Endothelial cell of umbilical vein (primary cell): ENCODE results near the gene MEOX2. TPM values are rescaled to one million over a fixed set of nuclear protein-coding genes. Genes with fewer than 3 reads are reported as not detected.

Experiments
- BruUV-seq: library from RNA; stranded (reverse); fragments of 400-500 nt; replicated peaks from 2 replicates; lab custom pipeline; 2021; lab: Mats Ljungman, UMichigan
- CTCF ChIA-PET: fragments of 300-600, 350-600 bp; sonication (Branson Sonifier 250); formaldehyde crosslinking; loops from one replicate; lab custom pipeline; 2021; ENCODE audit warnings: antibody characterized with exemption, inconsistent platforms; lab: Charles Lee
- POLR2A ChIA-PET: fragments of 300-600, 350-600 bp; sonication (Branson Sonifier 250); formaldehyde crosslinking; loops from one replicate; lab custom pipeline; 2021; ENCODE audit warnings: antibody characterized with exemption, inconsistent platforms; lab: Charles Lee
- DNase-seq: peaks from one replicate; pipeline ENCODE4 v3.0.0-alpha.2; 2011; ENCODE audit warnings: low read depth, low spot score
- FAIRE-seq: peaks from 2 replicates; lab custom pipeline; 2011; peaks lifted over from hg19 to GRCh38; lab: Jason Lieb, UNC
- H2AFZ ChIP-seq: 2 replicates; pipeline ENCODE4 v1.6.0; 2012; ENCODE audit warnings: low read depth, low read length, control low read depth, inconsistent platforms
- H3K27ac ChIP-seq: 2 replicates; pipeline ENCODE4 v1.5.1; 2011; ENCODE audit warnings: low read depth, mild to moderate bottlenecking, control low read depth, low read length, moderate library complexity; ENCODE audit not compliant: insufficient read depth
- H3K27me3 ChIP-seq, 2 experiments: 2 replicates each; pipeline versions ENCODE4 v1.6.0 to v1.6.1; 2011; ENCODE audit warnings: low read length in 2 of 2, mixed read lengths in 1 of 2; ENCODE audit not compliant: control insufficient read depth in 2 of 2, insufficient read depth in 2 of 2
- H3K36me3 ChIP-seq, 2 experiments: 2 replicates in 1 of 2; 3 replicates in 1 of 2; pipeline ENCODE4 v1.5.1; 2011; ENCODE audit warnings: low read length in 2 of 2, mild to moderate bottlenecking in 1 of 2, moderate library complexity in 1 of 2; ENCODE audit not compliant: control insufficient read depth in 2 of 2, insufficient read depth in 2 of 2; ENCODE audit errors: extremely low read depth in 1 of 2
- H3K4me1 ChIP-seq: 3 replicates; pipeline ENCODE4 v1.5.1; 2011; ENCODE audit warnings: mild to moderate bottlenecking, low read length; ENCODE audit not compliant: control insufficient read depth, insufficient read depth; ENCODE audit errors: extremely low read depth
- H3K4me2 ChIP-seq: 2 replicates; pipeline ENCODE4 v1.6.1; 2011; ENCODE audit warnings: low read length, control low read depth, mixed read lengths; ENCODE audit not compliant: insufficient read depth
- H3K4me3 ChIP-seq, 3 experiments: fragments of 200-600 bp in 1 of 3; sonication (generic), shearing (Covaris generic) in 1 of 3; replicated peaks in 1 of 3; 2 replicates each; pipeline ENCODE4 v1.5.1; 2011 to 2016; ENCODE audit warnings: control low read depth in 3 of 3, low read length in 3 of 3, mild to moderate bottlenecking in 2 of 3, inconsistent platforms in 1 of 3, low read depth in 1 of 3, moderate library complexity in 1 of 3; ENCODE audit not compliant: insufficient read depth in 1 of 3
- H3K79me2 ChIP-seq: 2 replicates; pipeline ENCODE4 v1.6.0; 2012; ENCODE audit warnings: low read length, inconsistent platforms; ENCODE audit not compliant: control insufficient read depth, insufficient read depth
- H3K9ac ChIP-seq: replicated peaks from 2 replicates; pipeline ENCODE3; 2011; ENCODE audit warnings: low read length, control low read depth; ENCODE audit not compliant: insufficient read depth; ENCODE audit errors: extremely low read depth
- H3K9me1 ChIP-seq: replicated peaks from 3 replicates; pipeline ENCODE4 v1.6.0; 2011; ENCODE audit warnings: mild to moderate bottlenecking, low read length; ENCODE audit not compliant: control insufficient read depth, insufficient read depth; ENCODE audit errors: extremely low read depth
- H3K9me3 ChIP-seq: replicated peaks from 2 replicates; pipeline ENCODE4 v1.5.1; 2012; ENCODE audit warnings: low read length, inconsistent platforms; ENCODE audit not compliant: control insufficient read depth, insufficient read depth
- H4K20me1 ChIP-seq: replicated peaks from 2 replicates; pipeline ENCODE3; 2011; ENCODE audit warnings: mild to moderate bottlenecking, low read length; ENCODE audit not compliant: control insufficient read depth, insufficient read depth; ENCODE audit errors: extremely low read depth
- CTCF ChIP-seq, 2 donors: IDR thresholded peaks; 1 replicate in 1 of 2; 2 replicates in 1 of 2; pipeline ENCODE4 v1.5.1; 2011; ENCODE audit warnings: low read length in 2 of 2, mild to moderate bottlenecking in 2 of 2, moderate library complexity in 2 of 2, control low read depth in 1 of 2, inconsistent platforms in 1 of 2, low read depth in 1 of 2; ENCODE audit not compliant: insufficient read depth in 1 of 2; ENCODE audit errors: extremely low read depth in 1 of 2
- EZH2 ChIP-seq: IDR thresholded peaks from 2 replicates; pipeline ENCODE4 v1.6.1; 2012; ENCODE audit warnings: borderline replicate concordance, low read depth, mild to moderate bottlenecking, moderate library complexity, low read length, inconsistent platforms; ENCODE audit not compliant: severe bottlenecking
- FOS ChIP-seq: IDR thresholded peaks from 2 replicates; pipeline ENCODE4 v1.6.1; 2011; ENCODE audit warnings: mild to moderate bottlenecking, low read length, moderate library complexity, borderline replicate concordance; ENCODE audit not compliant: insufficient read depth
- GATA2 ChIP-seq: IDR thresholded peaks from 2 replicates; pipeline ENCODE4 v1.7.0; 2011; ENCODE audit warnings: low read depth, mild to moderate bottlenecking, moderate library complexity, mixed read lengths, low read length; ENCODE audit not compliant: insufficient read length, insufficient read depth
- JUN ChIP-seq: IDR thresholded peaks from 2 replicates; pipeline ENCODE4 v1.6.1; 2011; ENCODE audit warnings: borderline replicate concordance, low read depth; ENCODE audit not compliant: insufficient read length, insufficient read depth
- MAX ChIP-seq: IDR thresholded peaks from 2 replicates; pipeline ENCODE4 v1.6.1; 2011; ENCODE audit not compliant: insufficient read depth, insufficient read length
- MYC ChIP-seq: IDR thresholded peaks from one replicate; pipeline ENCODE4 v1.6.1; 2011; ENCODE audit warnings: mild to moderate bottlenecking, low read depth, low read length
- POLR2A ChIP-seq: IDR thresholded peaks from 2 replicates; pipeline ENCODE4 v1.6.1; 2012; ENCODE audit warnings: low read depth, mild to moderate bottlenecking, control low read depth, low read length
- POLR2AphosphoS5 ChIP-seq: IDR thresholded peaks from 2 replicates; pipeline ENCODE4 v1.6.1; 2012; ENCODE audit warnings: low read depth, mild to moderate bottlenecking, control low read depth, low read length, moderate library complexity; ENCODE audit not compliant: insufficient read depth
- dilution Hi-C: fragments of 300-500 bp; cut with MboI; formaldehyde crosslinking; loops from one replicate; pipeline ENCODE4 v1.15.0; 2019; ENCODE audit warnings: low sequenced_read_pairs; ENCODE audit not compliant: extremely low pct_ligation_motif_present
- intact Hi-C: fragments of 100-400 bp; cut with micrococcal nuclease; formaldehyde crosslinking; loops from one replicate; pipeline ENCODE4 v1.10.0; 2022
- polyA plus RNA-seq, 4 experiments: library from polyadenylated mRNA; depleted of rRNA in 3 of 4; stranded (reverse) in 3 of 4; unstranded in 1 of 4; fragments of >200 nt; gene quantifications; 2 replicates each; pipeline versions ENCODE4 v1.2.1 to v1.2.3, GENCODE V29; 2011 to 2012; ENCODE audit warnings: missing spikeins in 1 of 4
- total RNA-seq: library from RNA; stranded (reverse); gene quantifications from 2 replicates; pipeline ENCODE4 v1.2.3, GENCODE V29; 2021

The MEOX2 gene
- total and polyA plus RNA-seq, 2 donors (not counting 3 experiments of a cell fraction or from before 2014, with no cell fraction given), result 11.6 to 45.1 TPM

- BruUV-seq, result no TSS peak
- intact Hi-C loops, result no loop called here
- H3K4me2 ChIP-seq, result no peak overlapping the region
Measured at GRCh38 chr7:15612205-15612604, 74.3 kb downstream of the MEOX2 start.

More at GRCh38 chr7:15612205-15612604, 74.3 kb downstream of the MEOX2 start:
- H3K79me2 ChIP-seq, result no peaks in the 10 kb centered on the region
- H3K27me3 ChIP-seq, result no peaks in the 10 kb centered on the region
- H3K9me1 ChIP-seq, result no peaks in the 10 kb centered on the region
- TF ChIP-seq POLR2A (no peak), MYC (no peak), FOS (no peak), GATA2 (no peak), EZH2 (no peak), JUN (no peak), CTCF (IDR thresholded peaks at IDR 0.05; ENCODE audit: extremely low read depth in 1 of 2, insufficient read depth in 1 of 2, low read depth in 1 of 2, low read length in 2 of 2) (no peak), MAX (no peak), POLR2AphosphoS5 (no peak)
- H3K9me3 ChIP-seq, result no peaks in the 10 kb centered on the region
- H2AFZ ChIP-seq, result no peak overlapping the region
- POLR2A ChIA-PET, result no interaction called here
- no peak overlapping the region for H3K27ac ChIP-seq
- H3K9ac ChIP-seq, result no peak overlapping the region
- no peak for DNase-seq
- no peak for FAIRE-seq
- no peaks in the 10 kb centered on the region for H3K36me3 ChIP-seq
- H3K4me1 ChIP-seq, result no peaks in the 10 kb centered on the region
- no peaks in the 10 kb centered on the region for H4K20me1 ChIP-seq
- H3K4me3 ChIP-seq, result no peak overlapping the region
- dilution Hi-C loops, result no loop called here
- CTCF ChIA-PET, result interaction anchor here (0.9 to 1.3 kb wide), 2 partner anchors 50 to 111 kb away, joined by 3 read pairs; partner anchors contain the start of gene AGMO
